Left lung (tissue), 10 donors: ENCODE measurements around the gene TMEM245. TPM values are rescaled to one million over a fixed set of nuclear protein-coding genes. Genes with fewer than 3 reads are reported as not detected.

Source experiments
- ATAC-seq: fragments of 200-7000 bp; cut with Tn5 transposase; one replicate; pipeline ENCODE4 v1.9.1; 2020; ENCODE audit warnings: moderate library complexity
- DNase-seq, 4 donors: peaks; one replicate each; pipeline ENCODE4 v3.0.0-alpha.2; 2013 to 2020
- H3K27ac ChIP-seq, 2 donors: fragments of 200-600 bp; sonication (generic) in 1 of 2; one replicate each; pipeline versions ENCODE4 v1.5.0 to v1.8.0; 2020 to 2021
- H3K27me3 ChIP-seq, 2 donors: fragments of 200-600 bp; sonication (generic) in 1 of 2; one replicate each; pipeline versions ENCODE4 v1.5.0 to v1.8.0; 2020 to 2021
- H3K36me3 ChIP-seq, 2 donors: fragments of 200-600 bp; sonication (generic) in 1 of 2; one replicate each; pipeline versions ENCODE4 v1.5.0 to v1.8.0; 2020 to 2021
- H3K4me1 ChIP-seq, 2 donors: fragments of 200-600 bp; one replicate each; pipeline ENCODE4 v1.8.0; 2021
- H3K4me3 ChIP-seq, 2 donors: fragments of 200-600 bp; sonication (generic) in 1 of 2; one replicate each; pipeline versions ENCODE4 v1.5.0 to v1.8.0; 2020 to 2021; ENCODE audit warnings: mild to moderate bottlenecking in 1 of 2
- H3K9me3 ChIP-seq, 2 donors: fragments of 200-600 bp; sonication (generic) in 1 of 2; one replicate each; pipeline versions ENCODE4 v1.5.0 to v1.8.0; 2020 to 2021
- intact Hi-C, 2 donors: fragments of 100-400 bp; cut with DNase I; formaldehyde crosslinking; loops; one replicate each; pipeline versions ENCODE4 v1.11.2 to v1.14.2; 2022
- polyA plus RNA-seq, 6 donors: library from polyadenylated mRNA; unstranded; fragments of 120-200 nt; gene quantifications; one replicate each; pipeline ENCODE4 v1.2.1, GENCODE V29; 2013; ENCODE audit not compliant: insufficient read length in 6 of 6
- total RNA-seq, 2 donors: library from RNA; stranded (reverse); fragmentation: NEBNext Ultra II Directional; extraction: Animal tissue kit (Norgen Biotek cat#: 25700); gene quantifications; one replicate each; pipeline ENCODE4 v1.2.1, GENCODE V29; 2021
- TF ChIP-seq, protein P1 (sequence below), 2 donors: fragments of 200-600 bp; sonication (generic) in 1 of 2; IDR thresholded peaks; one replicate each; pipeline versions ENCODE4 v1.5.0 to v1.8.0; 2021; ENCODE audit warnings: antibody characterized with exemption in 2 of 2
- donor health status: DM: no; HTN: yes; CAD: no.
- donor health status: DM: no; HTN: no; CAD: no.

The TMEM245 gene
- total and polyA plus RNA-seq, 8 donors, result 61.0 to 89.2 (median 81.7) TPM

DNA sequence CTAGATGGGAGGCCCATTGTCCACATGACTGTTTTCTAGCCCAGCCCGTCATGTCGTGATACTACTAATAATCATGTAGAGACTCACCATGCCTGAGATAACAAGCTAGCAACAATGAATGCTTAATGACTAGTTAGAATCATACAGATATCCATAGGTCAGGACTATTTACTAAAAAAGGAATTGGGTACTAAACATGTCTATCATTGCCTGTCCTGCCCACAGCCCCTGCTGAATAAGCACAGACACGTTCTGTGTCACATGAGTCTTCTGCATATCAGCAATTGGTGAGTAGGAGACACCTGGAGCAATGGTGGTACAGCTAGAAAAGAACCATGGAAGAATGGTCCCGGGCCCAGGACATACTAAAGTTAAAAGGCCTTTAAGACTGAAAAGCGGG is 29.3 kb upstream of the TMEM245 start:
- intact Hi-C loops, result no loop called here
- Histone ChIP-seq H3K36me3 (no peaks in the 10 kb centered on the region), H3K4me3 (no peak overlapping the region), H3K27me3 (no peaks in the 10 kb centered on the region), H3K9me3 (peaks cover 0 to 11% of the 10 kb centered on the region in 2 donors), H3K27ac (no peak overlapping the region), H3K4me1 (no peaks in the 10 kb centered on the region)
- no peak for DNase-seq
- TF ChIP-seq, protein P1, sequence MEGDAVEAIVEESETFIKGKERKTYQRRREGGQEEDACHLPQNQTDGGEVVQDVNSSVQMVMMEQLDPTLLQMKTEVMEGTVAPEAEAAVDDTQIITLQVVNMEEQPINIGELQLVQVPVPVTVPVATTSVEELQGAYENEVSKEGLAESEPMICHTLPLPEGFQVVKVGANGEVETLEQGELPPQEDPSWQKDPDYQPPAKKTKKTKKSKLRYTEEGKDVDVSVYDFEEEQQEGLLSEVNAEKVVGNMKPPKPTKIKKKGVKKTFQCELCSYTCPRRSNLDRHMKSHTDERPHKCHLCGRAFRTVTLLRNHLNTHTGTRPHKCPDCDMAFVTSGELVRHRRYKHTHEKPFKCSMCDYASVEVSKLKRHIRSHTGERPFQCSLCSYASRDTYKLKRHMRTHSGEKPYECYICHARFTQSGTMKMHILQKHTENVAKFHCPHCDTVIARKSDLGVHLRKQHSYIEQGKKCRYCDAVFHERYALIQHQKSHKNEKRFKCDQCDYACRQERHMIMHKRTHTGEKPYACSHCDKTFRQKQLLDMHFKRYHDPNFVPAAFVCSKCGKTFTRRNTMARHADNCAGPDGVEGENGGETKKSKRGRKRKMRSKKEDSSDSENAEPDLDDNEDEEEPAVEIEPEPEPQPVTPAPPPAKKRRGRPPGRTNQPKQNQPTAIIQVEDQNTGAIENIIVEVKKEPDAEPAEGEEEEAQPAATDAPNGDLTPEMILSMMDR (IDR thresholded peaks at IDR 0.05), result no peak
- ATAC-seq, result no peak

GRCh38 chr9:109145051-109145450 is 25.3 kb upstream of the TMEM245 start:
- Histone ChIP-seq H3K4me3 (no peak overlapping the region), H3K36me3 (no peaks in the 10 kb centered on the region), H3K4me1 (no peaks in the 10 kb centered on the region), H3K27me3 (no peaks in the 10 kb centered on the region), H3K9me3 (no peaks in the 10 kb centered on the region), H3K27ac (no peak overlapping the region)
- intact Hi-C loops, result no loop called here
- no peak for DNase-seq
- TF ChIP-seq, protein P1 (IDR thresholded peaks at IDR 0.05), result no peak
- ATAC-seq, result no peak

DNA sequence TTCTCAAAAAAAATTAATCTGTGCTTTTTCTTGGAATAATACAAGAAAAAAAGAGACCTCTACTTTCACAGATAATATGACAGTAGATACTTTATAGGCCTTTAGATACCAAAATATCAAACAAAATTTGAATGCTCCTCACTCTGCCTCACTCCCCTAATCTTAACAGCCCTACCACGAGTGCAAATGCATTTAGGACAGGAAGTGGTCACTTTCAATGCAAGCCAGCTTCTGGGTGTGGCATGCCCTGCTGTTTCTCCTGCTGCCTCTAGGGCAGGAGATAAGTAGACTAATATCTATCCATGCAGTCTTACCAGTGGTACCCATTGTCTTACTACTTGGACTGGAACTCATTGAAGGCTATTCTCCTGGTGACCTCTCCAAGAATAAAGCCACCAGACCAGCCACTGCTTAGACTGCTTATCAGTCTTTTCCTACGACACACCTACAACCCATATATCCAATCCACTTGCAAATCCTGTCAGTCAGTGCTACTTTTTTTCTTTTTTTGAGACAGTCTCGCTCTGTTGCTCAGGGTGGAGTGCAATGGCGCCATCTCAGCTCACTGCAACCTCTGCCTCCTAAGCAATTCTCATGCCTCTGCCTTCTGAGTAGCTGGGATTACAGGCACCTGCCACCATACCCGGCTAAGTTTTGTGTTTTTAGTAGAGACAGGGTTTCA is 24.3 kb upstream of the TMEM245 start:
- H3K36me3 ChIP-seq, result no peaks in the 10 kb centered on the region
- no peaks in the 10 kb centered on the region for H3K4me1 ChIP-seq
- DNase-seq (no peak), ATAC-seq (no peak)
- intact Hi-C loops, result no loop called here
- no peaks in the 10 kb centered on the region for H3K27me3 ChIP-seq
- TF ChIP-seq, protein P1 (IDR thresholded peaks at IDR 0.05), result peak in 1 of 2 donors; percentile 30
- no peak overlapping the region for H3K4me3 ChIP-seq
- H3K9me3 ChIP-seq, result no peaks in the 10 kb centered on the region
- no peak overlapping the region for H3K27ac ChIP-seq

DNA sequence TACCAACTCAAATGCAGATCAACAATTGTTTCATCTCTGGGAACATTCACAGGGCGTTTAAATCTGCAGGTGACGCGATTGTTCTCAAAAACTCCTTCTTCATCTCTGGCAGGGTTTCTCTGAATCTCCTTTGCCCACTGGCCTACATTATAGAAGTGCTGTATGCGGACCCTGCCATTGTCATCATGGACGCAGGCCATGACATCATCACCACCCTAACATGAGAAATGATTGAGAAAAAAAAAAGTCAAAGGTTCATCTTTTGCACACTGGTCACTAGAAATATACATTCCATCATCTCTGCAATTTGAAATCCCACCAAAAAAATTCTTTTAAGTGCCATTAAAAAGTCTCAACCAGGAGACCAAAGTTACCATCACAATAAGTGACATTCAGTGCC is 21.6 kb upstream of the TMEM245 start:
- ATAC-seq (no peak), DNase-seq (no peak)
- Histone ChIP-seq H3K4me3 (no peak overlapping the region), H3K36me3 (no peaks in the 10 kb centered on the region), H3K4me1 (no peaks in the 10 kb centered on the region), H3K27me3 (no peaks in the 10 kb centered on the region), H3K9me3 (no peaks in the 10 kb centered on the region), H3K27ac (no peak overlapping the region)
- TF ChIP-seq, protein P1 (IDR thresholded peaks at IDR 0.05), result no peak
- intact Hi-C loops, result no loop called here

- Histone ChIP-seq H3K9me3 (no peaks in the 10 kb centered on the region), H3K27me3 (no peaks in the 10 kb centered on the region), H3K27ac (no peak overlapping the region), H3K36me3 (no peaks in the 10 kb centered on the region), H3K4me1 (no peaks in the 10 kb centered on the region), H3K4me3 (no peak overlapping the region)
- TF ChIP-seq, protein P1 (IDR thresholded peaks at IDR 0.05), result no peak
- ATAC-seq (no peak), DNase-seq (no peak)
- intact Hi-C loops, result no loop called here
Measured at GRCh38 chr9:109139851-109140250, 20.1 kb upstream of the TMEM245 start.
